ENCODE data around the gene DRGX. TPM values are rescaled to one million over a fixed set of nuclear protein-coding genes. Genes with fewer than 3 reads are reported as not detected.
A peak's percentile ranks its signal among the peaks of the same experiment; 100 is the strongest.

DRGX gene
- not detected in 2 replicates for total RNA-seq

DNA sequence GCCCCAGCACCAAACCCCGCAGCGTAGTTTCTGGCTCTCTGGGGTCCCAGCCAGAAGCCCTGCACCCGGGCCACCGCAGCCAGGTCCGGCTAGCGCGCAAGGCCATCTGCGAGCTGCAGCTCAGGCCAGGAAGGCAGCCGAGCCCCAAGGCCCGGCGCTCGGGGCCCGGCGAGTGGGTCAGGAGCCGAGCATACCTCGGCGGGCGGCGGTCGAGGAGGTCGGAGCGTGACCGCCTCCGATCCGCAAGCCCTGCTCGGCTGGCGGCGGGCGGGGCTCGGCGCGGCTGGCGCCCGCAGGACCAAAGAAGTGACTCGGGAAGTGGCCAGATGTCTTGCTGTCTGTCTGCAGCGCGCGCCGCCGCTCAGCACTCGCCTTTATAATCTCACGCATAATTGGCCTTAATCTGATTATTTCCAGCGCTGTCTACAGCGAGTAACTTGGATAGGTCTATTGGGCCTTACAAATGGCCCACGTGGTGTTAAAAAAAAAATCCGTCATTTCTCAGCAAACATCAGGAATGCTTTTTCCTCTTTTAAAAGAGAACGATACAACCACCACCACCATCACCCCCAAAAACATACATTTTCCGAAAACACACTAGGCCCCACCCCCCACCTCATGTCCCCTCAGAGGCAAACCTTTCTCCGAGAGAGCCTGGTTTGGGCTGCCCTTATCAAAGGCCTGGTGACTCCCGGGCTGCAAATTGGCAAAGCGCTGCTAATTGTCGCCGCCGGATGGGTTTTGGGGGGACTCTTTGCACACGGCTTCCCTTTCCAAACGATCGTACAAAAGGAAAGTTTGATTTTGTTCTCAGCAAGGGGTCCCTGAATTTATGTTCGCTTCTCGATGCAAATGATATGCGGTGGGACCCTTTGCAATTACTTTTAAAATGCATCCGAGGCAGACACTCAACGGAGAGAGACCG, at the start of gene DRGX:
Gene DRGX (minus strand): TSS at position 349 of the 925 bp plus-strand sequence. CDS start 649 bp downstream, outside the sequence.
- DNase-seq (ENCODE audit: low read depth), result no peak

DNA sequence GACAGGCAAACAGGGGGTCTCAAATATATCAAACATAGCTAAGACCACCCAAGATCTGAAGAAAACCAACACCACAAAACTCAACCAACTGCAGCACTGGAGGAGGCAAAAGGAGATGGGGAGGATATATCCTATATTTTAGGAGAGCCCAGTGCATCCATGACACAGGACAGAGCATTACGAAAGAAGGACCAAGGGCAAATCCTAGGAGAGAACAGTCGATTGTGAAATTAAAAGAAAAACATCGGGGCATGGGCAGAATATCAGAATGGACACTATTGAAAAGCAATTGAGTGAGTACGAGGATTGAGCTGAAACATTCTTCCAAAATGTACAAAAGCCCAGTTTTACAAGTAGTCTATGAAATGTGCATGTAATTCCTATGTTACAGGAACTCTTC, 48.5 kb upstream of the DRGX start:
- DNase-seq (ENCODE audit: low read depth), result no peak

DNA sequence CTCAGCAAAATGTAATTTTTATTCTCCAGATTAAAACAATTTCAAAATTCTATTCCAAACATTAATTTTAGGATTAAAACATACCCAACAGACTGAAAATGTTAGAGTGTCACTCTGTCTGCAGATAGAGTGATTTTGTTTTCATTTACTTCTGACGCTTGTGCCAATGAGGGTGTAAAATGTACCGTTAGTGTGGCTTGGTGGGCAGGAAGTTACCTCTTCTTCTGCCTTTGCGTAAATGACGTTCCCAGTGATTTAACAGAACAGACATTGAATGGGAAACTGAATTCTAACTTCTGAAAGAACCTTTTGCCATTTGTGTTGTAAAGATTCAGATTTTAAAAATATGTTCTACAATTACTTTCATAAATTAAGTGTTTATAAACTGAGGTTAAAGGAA, 47.0 kb upstream of the DRGX start:
- DNase-seq (ENCODE audit: low read depth), result no peak

DNA sequence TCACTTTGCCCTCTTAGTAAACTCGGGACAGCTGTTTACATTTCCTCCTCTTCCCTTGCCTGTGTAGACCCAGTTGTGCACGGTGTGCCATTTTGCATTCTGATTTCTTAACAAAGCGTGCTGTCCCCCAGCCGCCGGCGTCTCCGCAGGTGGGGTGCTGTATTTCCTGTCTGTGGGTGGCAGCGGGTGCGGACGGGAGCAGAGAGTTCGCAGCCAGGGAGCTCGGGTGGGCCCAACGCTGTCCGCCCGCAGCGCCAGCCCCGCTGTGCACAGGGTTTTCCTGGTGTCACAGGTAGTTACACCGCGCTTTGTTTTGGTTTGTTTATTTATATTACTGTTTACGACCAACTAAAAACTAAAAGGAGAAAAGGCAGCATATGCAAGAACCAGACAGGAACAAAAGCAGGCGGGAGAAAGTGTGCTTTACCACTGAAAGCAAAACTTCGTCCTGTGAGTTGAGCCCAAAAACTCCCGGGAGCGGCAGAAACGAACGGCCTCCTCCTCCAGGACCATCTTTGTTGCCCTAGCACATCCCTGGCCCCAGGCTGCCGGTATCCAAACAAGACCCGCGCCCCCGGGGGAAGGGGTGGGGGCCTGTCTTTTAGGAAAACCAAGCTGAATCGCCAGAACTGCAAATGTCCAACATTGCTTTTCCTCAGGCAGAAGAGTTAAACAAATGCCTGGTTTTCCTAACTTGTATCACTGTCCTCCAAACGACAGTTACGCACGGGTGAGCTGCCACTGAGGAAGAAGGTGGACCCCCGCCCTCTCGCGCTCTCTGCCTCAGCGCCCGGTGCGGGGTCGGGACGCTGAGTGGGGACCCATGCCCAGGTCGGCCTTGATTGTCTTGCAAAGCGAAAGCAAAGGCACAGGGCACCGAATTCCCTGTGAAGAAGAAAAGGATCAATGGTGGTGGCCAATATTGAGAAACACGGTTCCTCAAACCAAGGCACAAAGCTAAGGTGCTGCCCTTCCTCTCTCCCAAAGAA, 45.9 kb upstream of the DRGX start:
- DNase-seq (ENCODE audit: low read depth), result no peak

DNA sequence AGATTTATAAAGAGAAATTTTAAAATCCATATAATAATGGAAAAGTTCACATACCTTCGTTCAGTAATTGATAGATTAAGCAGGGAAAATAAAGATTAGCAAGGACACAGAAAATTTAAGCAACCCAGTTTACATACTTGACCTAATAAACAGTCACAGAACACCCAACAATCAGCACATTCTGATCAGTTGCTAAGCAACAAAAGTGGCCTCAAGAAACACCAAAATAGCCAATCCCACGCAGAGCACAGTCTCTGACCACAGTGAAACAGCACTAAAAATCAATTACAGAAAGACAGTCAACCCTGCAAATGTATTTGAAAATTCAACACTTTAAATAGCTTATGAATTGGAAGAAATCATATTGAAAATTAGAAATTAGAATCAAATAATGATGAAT, 39.3 kb upstream of the DRGX start:
- DNase-seq (ENCODE audit: low read depth), result peak; percentile 21

DNA sequence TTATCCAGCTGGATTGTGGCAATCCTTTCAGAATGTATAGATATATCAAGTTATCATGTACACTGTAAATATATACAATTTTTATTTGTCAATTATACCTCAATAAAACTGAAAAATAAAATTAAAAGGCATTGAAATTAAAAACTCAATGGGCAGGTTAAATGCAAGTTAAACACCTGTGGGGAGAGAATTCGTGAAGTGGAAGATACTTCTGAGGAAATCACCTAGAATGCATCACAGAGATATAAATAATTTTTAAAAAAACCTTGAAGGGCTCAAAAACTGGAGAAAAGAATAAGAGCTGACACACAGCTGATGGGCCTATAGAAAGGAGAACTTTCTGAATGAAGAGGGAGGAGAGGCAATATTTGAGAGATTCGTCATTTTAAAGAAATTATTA, 37.2 kb upstream of the DRGX start:
- DNase-seq (ENCODE audit: low read depth), result no peak

DNA sequence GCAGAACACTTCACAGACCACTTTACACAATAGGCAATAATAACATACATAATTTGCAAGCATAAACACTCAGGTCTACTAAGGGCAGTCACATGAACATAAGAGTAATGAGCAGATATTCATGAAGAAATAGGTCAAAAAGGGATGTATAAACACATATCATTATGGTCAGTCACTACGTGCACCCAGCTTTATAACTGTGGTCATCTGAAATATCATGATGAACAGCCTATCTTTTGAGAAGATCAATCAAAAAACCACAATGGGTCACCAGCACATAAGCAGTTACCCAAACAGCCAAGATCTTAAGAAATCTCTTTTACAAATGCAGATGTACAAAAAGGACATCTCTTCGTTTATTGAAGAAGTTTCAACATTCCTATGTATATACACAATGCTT, 35.5 kb upstream of the DRGX start:
- no peak for DNase-seq (ENCODE audit: low read depth)

DNA sequence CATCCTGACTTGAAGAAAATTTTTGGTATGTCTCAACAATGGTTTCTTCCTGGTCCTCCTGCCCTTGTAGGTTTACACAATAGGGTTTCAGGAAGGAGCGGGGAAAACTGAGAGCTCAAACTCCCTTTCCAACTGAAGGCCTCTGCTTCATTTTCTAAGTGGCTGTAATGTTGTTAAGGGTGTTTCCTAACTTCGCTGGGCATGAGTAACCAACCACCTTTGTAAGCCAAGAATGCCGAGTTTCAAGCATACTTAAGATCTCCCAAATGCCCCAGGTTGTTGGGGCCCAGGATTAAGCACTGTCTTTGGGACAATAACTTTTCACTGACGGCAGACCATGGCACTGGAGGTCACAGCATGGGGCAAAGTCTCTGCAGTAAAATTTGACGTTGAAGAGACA, 33.6 kb upstream of the DRGX start:
- no peak for DNase-seq (ENCODE audit: low read depth)

DNA sequence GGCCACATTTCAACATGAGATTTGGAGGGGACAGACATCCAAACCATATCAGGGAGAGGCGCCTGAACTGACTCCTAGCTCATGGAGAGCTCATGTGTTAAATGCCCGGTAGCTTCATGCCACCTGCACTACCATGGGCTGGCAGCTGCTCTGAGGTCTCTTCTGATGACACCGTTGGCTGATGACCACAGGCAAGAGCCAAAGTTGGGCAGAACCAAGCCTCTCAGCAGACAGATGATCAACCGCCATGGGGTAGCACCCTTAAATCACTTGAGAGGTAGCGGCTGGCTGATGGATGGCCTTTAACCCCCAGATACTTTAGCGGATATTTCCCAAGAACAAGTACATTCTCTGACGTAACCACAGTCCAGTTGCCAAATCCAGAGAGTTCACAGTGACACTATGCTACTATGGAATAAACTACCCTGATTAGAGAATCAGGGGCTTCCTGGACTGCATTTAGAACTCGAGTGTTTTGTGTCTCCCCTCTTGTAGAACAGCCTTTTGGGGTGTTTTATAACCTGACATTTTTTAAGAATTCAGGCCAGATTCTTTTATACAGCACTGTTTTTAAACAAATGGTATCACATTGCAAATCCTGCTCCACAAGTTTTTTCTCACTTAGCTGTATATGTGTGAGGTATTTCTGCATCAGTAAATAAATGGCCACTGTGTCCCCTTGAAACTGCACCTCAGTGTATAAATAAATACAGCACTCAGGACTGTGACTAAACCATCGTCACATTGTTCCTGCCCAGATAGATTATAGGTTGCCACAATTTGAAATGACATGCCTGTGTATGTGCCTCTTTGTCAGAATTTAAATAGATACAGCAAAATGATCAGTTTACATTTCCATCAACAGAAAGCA, 30.8 kb upstream of the DRGX start:
- no peak for DNase-seq (ENCODE audit: low read depth)

DNA sequence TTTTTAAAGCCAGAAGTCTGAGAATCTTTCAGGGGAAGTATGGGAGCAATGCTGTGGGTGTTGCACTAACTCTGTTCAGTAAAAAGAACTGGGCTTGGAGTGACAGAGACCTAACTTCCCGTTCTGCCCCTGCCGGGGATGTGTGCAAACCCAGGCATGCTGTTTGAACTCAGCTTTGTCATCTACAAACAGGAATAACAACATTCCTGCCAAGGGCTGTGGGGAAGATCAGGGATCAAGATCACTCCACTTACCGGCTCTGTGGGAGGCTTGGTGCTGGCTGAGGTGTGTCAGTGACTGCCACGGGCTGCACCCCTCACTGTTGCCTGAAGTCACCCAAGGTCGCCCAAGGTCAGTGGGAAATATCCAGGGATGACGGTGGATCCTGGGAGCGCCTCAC, 23.1 kb upstream of the DRGX start:
- DNase-seq (ENCODE audit: low read depth), result peak; percentile 41

DNA sequence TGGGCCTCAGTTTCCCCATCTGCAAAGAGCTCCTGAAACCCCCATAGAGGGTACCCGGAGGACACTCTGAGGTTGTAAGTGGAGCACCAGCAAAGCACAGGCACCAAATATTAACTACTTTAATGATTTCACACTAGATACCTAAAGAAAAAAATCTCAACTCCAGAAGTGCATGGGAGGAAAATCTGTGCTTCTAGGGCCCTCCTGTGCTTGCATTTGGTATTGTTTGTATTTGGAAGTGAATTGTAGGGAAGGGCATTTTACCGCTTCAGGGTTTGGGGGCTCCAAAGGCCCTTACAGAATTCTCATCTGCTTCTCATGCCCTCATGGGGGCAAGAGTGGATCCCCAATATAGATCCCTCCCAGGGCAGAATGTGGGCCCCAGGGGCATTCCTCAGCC, 22.4 kb upstream of the DRGX start:
- no peak for DNase-seq (ENCODE audit: low read depth)

DNA sequence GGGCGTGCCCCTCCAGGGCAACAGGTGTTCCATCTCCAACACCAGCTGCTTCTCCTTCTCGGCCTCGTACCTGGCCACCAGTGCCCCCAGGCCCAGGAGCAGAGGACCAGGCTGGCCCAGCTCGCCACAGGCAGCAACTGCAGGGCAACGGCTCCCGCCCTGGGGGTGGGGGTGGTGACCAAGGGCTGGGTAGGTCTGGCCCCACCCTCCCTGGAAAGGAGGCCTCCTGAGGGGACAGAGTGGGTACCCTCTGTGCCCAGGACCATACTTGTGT, 22.1 kb upstream of the DRGX start:
- DNase-seq (ENCODE audit: low read depth), result no peak

DNA sequence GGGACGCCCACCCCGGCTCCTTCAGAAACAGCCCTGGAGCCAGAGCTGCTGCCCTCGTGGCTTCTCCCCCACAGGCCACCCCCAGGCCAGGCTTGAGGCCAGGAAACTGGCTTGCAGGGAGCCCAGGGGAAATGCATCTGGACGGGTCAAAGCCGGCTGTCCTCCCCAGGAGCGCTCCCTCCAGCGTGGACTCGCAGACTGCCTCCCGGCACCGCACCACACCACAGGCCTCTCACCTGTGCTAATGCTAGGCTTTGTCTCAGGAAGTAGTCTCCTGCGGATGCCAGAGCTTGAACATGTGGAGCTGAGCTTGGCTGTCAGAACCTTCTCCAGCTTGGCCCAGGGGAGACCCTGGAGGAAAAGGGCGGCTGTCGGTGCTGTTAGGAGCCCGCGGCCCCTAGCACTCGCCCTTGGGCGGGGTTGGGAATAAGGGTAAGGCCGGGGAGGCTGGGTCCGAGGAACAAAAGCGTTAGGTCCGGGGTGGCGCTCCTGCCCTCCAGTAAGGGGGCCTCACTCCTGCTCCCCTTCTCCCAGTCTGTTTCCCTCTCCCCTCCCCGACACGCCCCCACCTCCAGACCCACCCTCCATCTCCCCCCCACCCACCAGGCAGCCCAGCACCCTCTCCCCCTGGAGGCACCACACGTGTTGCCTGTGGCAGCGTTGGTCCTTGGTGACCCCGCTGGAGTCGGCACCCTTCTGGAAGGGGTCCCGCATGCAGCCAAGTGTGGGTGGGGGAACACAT, 21.6 kb upstream of the DRGX start:
- DNase-seq (ENCODE audit: low read depth), result no peak

DNA sequence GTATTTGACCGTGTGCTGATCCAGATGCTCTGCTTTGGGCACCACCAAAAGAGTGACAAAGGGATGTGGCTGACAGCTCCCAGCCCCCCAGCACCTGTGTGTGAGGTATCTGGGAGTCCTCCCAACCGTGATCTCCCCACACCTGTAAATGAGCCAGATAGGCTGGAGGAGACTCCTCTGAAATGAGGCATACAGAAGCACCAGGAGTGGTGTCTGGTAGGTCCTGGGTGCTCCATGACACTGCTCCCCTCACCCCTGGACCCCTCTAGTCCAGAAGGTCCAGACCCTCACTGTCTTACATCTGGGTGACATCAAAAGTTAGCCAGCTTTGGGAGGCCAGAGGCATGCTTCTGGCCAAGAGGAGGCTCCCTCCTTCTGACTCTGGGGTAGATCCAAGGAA, 20.0 kb upstream of the DRGX start:
- no peak for DNase-seq (ENCODE audit: low read depth)

DNA sequence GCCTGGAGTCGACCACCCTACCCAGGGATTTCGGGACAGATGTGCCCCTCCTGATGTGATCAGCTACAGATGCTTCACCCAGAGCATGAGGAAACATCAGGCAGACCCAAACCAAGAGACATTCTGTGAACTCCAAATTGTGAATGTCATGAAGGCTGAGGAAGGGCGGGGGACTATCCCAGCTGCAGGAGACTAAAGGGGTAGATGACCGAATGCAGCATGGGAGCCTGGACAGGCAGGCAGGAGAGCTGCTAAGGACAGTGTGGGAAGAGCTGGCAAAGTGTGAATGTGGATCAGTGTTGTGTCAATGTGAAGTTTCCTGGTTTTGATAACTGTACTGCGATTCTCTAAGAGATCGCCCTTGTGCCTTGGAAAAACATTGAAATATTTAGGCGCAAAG, 19.2 kb upstream of the DRGX start:
- DNase-seq (ENCODE audit: low read depth), result no peak

DNA sequence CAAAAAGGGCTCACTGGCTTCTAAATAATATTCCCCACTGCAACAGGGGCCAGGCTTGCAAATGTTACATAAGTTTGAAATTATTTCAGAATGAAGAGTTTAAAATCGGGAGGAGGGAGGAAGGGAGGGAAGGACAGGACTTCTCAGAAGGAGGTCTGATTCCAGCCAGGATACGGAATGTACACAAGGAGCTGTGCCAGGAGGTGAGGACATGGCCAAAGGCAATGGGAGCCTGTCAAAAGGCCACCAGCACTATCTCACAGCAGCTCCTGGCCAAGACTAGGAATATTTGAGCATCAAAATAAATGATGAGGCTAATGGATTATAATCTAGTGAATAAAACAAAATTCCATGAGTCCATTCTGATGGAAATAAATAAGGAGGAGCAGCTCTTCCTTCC, 18.6 kb upstream of the DRGX start:
- DNase-seq (ENCODE audit: low read depth), result no peak

DNA sequence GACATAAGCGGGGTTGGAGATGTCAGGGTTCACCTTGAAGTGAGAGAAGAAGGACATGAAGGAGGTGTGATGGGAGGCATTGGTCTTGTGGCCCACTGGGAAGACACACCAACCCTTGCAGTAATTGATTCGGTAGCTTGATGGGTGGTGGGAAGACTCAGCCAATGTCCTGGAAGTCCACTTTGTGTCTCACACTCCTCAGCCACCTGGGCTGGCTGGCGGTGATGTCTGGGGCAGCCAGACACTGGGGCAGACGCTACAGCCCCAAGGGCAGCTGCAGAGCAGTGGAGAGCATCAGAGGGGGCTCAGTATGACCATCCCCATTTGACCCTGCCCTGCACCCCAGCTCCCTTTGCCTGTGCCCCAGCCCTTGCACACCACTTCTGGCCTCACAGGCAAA, 16.7 kb upstream of the DRGX start:
- DNase-seq (ENCODE audit: low read depth), result no peak

DNA sequence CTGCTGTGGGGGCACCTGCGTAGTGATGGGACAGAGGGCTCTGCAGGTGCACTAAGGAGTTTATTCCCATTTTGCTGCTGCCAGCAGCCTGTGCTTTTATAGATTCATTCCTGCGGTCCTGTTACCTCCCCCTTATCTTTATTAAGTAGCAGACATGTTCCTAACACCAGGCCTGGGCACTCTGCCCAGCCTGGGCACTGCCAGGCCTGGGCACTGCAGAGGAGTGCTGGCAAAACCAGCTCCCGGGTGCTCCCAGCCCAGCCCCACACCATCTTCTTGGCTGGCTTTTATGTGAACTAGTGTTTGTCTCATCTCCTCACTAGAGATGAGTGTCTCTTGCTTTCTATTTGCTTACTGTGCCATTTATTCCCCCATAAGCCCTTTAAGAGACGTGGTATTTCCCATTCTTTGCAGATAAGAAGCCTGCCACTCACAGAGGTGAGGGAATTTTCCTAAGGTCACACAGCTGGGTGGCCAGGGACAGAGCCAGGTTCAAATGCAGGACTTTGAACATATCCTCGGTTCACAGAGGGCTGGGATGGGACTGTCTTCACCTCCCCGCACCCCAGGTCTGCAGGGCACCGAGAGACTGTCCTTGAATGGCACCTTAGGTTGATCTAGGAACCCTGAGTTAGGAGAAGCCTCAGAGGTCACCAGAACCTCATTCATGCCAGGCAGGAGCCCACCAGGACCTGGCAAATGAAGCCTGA, 14.6 kb upstream of the DRGX start:
- DNase-seq (ENCODE audit: low read depth), result no peak

DNA sequence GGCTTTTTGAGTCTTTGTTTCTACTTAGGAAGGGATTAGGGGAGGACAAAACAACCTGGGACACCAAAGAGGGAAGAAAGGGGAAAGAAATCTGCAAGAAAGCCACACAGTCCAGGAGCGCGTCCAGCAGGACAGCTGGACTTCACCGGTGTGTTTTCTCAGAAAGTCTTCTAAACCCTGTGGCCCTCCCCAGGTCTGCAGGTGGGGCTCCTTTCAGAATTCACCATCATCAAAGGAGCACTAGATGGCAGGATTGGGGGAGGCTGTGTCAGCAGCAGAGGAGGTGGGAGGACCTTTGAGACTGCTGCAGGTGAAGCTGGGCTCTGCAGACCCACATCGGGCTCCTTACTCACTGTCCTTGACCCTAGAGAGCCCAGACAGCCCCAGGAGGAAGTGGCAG, 13.9 kb upstream of the DRGX start:
- DNase-seq (ENCODE audit: low read depth), result no peak

DNA sequence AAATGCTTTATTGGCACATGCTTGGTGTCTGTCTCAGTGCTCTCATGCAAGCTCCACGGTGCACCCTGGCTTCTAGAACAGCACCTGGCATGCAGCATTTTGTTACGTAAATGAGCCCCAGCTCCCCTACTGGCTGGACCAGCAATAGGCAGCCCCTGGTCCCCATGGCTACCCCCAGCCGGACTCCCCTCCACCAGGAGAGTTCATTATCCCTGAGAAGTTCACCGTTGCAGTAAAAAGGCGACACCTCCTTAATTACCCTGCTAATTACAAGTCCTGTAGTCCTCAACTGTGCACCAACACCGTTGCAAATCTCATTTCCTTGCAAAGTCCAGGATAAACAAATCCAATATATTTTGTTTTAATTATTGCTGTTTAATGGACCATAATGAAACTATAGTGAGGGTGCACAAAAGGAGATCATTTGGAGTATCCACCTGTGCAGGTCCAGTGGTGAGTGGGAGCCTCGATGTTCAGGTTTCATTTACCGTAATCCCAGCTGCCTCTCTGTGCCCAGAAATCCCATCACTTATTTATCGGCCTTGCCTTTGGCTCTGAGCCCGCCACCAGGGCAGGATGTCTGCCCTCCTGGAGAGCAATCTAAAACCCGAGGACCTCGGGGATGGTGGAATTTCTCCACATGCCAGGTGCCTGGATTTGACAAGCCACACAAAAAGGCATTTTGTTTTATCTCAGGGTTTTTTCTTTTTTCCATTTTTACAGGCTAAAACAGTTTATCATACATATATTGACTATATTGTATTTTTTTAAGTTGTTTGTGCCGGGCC, 12.8 kb upstream of the DRGX start:
- DNase-seq (ENCODE audit: low read depth), result no peak

Data from renal cortical epithelial cell (primary cell).